ENCODE measurements around the gene ME3. TPM values are rescaled to one million over a fixed set of nuclear protein-coding genes. Genes with fewer than 3 reads are reported as not detected.

ME3 gene
- total RNA-seq, 5 donors from 2014 or later (not counting 1 experiment from before 2014, with no cell fraction given): 2.2 to 5.0 (median 4.3) TPM

DNA sequence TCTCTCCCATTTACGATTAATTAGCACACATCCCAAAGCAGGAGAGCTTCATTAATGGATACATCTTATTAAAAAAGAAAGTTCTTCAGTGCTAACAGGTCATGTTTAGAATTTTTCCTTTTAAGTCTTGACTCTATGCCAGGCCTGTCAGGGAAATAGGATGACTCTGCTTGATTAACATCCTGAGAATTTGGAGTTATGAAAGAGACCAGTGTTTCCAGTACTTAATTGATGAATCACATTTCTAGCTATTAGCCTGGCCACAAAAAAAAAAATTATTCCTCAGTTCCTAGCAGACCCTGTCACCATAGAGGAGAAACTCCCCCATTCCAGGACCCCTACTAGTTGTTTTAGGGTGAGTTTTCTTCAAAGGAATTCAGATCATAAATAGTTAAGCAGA, 23.6 kb upstream of the ME3 start:
- H3K9me3 ChIP-seq: no peaks in the 10 kb centered on the region
- ATAC-seq (replicated peaks in 1 of 4) (no peak), DNase-seq (no peak)
- no CpG with 5 or more reads among the region's 1 CpG for WGBS (ENCODE audit: insufficient coverage)
- Mint-ChIP-seq H3K27ac (no peak overlapping the region), H3K36me3 (no peaks in the 10 kb centered on the region), H3K27me3 (peaks cover 8 to 11% of the 10 kb centered on the region in 2 donors), H3K4me1 (no peaks in the 10 kb centered on the region), H3K4me3 (no peak overlapping the region), H3K9me3 (no peaks in the 10 kb centered on the region)
- no peaks in the 10 kb centered on the region for H3K27me3 ChIP-seq (replicated peaks in 1 of 2; ENCODE audit: control insufficient read depth in 2 of 2, extremely low read depth in 1 of 2, insufficient read depth in 2 of 2, low read length in 1 of 2)
- no peaks in the 10 kb centered on the region for H3K36me3 ChIP-seq (ENCODE audit: control insufficient read depth in 2 of 2, extremely low read depth in 1 of 2, insufficient read depth in 1 of 2, low read length in 1 of 2)
- no peaks in the 10 kb centered on the region for H3K4me1 ChIP-seq (ENCODE audit: control insufficient read depth in 1 of 2, extremely low read depth in 1 of 2, insufficient read depth in 2 of 2, low read length in 2 of 2)
- CTCF ChIA-PET: no interaction called here
- POLR2A ChIA-PET: no interaction called here
- no peak overlapping the region for H3K27ac ChIP-seq (ENCODE audit: low read length)
- H3K4me3 ChIP-seq (ENCODE audit: control insufficient read depth in 1 of 2, extremely low read depth in 1 of 2, low read length in 1 of 2): no peak overlapping the region

DNA sequence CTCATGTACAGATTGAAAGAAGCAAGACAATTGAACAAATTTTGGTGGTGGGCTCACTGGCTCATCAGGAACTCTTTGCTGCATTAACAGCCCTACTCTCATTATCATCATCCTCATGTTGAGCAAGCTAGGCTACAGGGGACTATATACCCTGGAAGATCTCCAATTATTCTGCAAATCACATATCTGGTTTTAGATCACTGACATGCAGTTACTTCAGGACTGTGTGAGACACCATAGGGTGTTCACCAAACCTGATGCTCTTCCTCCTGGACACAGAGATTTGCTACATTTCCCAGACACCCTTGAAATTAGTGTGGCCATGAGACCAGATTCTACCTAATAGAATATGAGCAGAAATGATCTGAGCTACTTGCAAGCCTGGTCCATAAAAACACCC, 23.0 kb upstream of the ME3 start:
- H3K27me3 ChIP-seq (replicated peaks in 1 of 2; ENCODE audit: control insufficient read depth in 2 of 2, extremely low read depth in 1 of 2, insufficient read depth in 2 of 2, low read length in 1 of 2): no peaks in the 10 kb centered on the region
- Mint-ChIP-seq H3K36me3 (no peaks in the 10 kb centered on the region), H3K4me3 (no peak overlapping the region), H3K27ac (no peak overlapping the region), H3K9me3 (no peaks in the 10 kb centered on the region), H3K27me3 (peaks cover 8 to 11% of the 10 kb centered on the region in 2 donors), H3K4me1 (no peaks in the 10 kb centered on the region)
- H3K27ac ChIP-seq (ENCODE audit: low read length): no peak overlapping the region
- ChIA-PET CTCF (no interaction called here), POLR2A (no interaction called here)
- H3K36me3 ChIP-seq (ENCODE audit: control insufficient read depth in 2 of 2, extremely low read depth in 1 of 2, insufficient read depth in 1 of 2, low read length in 1 of 2): no peaks in the 10 kb centered on the region
- DNase-seq (no peak), ATAC-seq (replicated peaks in 1 of 4) (no peak)
- no peak overlapping the region for H3K4me3 ChIP-seq (ENCODE audit: control insufficient read depth in 1 of 2, extremely low read depth in 1 of 2, low read length in 1 of 2)
- no peaks in the 10 kb centered on the region for H3K9me3 ChIP-seq
- no peaks in the 10 kb centered on the region for H3K4me1 ChIP-seq (ENCODE audit: control insufficient read depth in 1 of 2, extremely low read depth in 1 of 2, insufficient read depth in 2 of 2, low read length in 2 of 2)

DNA sequence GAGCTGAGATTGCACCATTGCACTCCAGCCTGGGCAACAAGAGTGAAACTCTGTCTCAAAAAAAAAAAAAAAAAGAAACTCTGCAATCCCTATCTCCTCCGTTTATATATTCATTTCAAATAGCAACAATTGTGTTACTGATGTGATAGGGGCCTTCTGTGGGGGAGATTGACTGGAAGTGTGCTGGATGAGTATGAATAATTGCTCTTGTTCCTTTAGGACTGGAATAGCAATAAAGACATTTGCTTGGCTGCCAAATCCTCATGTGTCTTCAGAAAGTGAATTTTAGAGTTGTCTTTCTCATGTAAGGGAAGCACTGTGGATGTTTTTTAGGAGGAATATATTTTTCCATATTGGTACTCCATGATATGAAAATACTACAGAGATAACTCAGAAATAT, 21.1 kb upstream of the ME3 start:
- no peaks in the 10 kb centered on the region for H3K4me1 Mint-ChIP-seq
- no peaks in the 10 kb centered on the region for H3K36me3 Mint-ChIP-seq
- H3K9me3 Mint-ChIP-seq: no peaks in the 10 kb centered on the region
- no peak for DNase-seq
- no peak overlapping the region for H3K27ac Mint-ChIP-seq
- H3K27ac ChIP-seq (ENCODE audit: low read length): no peak overlapping the region
- ChIA-PET CTCF (no interaction called here), POLR2A (no interaction called here)
- H3K4me1 ChIP-seq (ENCODE audit: control insufficient read depth in 1 of 2, extremely low read depth in 1 of 2, insufficient read depth in 2 of 2, low read length in 2 of 2): no peaks in the 10 kb centered on the region
- no peak for ATAC-seq (replicated peaks in 1 of 4)
- no peak overlapping the region for H3K4me3 ChIP-seq (ENCODE audit: control insufficient read depth in 1 of 2, extremely low read depth in 1 of 2, low read length in 1 of 2)
- WGBS (ENCODE audit: insufficient coverage): no CpG with 5 or more reads among the region's 1 CpG
- no peaks in the 10 kb centered on the region for H3K36me3 ChIP-seq (ENCODE audit: control insufficient read depth in 2 of 2, extremely low read depth in 1 of 2, insufficient read depth in 1 of 2, low read length in 1 of 2)
- no peak overlapping the region for H3K4me3 Mint-ChIP-seq
- H3K27me3 ChIP-seq (replicated peaks in 1 of 2; ENCODE audit: control insufficient read depth in 2 of 2, extremely low read depth in 1 of 2, insufficient read depth in 2 of 2, low read length in 1 of 2): no peaks in the 10 kb centered on the region
- no peaks in the 10 kb centered on the region for H3K9me3 ChIP-seq
- peaks cover 8 to 11% of the 10 kb centered on the region in 2 donors for H3K27me3 Mint-ChIP-seq

DNA sequence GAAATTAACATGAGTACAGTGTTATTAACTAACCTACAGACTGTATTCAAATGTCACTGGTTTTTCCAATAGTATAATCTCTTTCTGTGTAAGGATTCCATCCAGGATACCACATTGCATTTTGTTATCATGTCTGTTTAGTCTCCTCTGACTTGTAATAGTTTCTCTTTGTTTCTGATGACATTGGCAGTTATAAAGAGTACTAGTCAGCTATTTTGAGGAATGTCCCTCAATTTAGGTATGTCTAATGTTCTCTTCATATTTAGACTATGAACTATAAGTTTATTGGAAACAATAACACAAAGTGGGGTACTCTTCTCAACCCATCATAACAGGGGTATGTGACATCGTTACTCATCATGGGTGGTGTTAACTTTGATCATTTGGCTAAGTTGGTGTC, 20.3 kb upstream of the ME3 start:
- no peaks in the 10 kb centered on the region for H3K27me3 ChIP-seq (replicated peaks in 1 of 2; ENCODE audit: control insufficient read depth in 2 of 2, extremely low read depth in 1 of 2, insufficient read depth in 2 of 2, low read length in 1 of 2)
- Mint-ChIP-seq H3K4me3 (no peak overlapping the region), H3K27me3 (peaks cover 8 to 11% of the 10 kb centered on the region in 2 donors), H3K4me1 (no peaks in the 10 kb centered on the region), H3K9me3 (no peaks in the 10 kb centered on the region), H3K27ac (no peak overlapping the region), H3K36me3 (no peaks in the 10 kb centered on the region)
- ChIA-PET CTCF (no interaction called here), POLR2A (no interaction called here)
- ATAC-seq (replicated peaks in 1 of 4) (no peak), DNase-seq (no peak)
- no peaks in the 10 kb centered on the region for H3K4me1 ChIP-seq (ENCODE audit: control insufficient read depth in 1 of 2, extremely low read depth in 1 of 2, insufficient read depth in 2 of 2, low read length in 2 of 2)
- no peaks in the 10 kb centered on the region for H3K9me3 ChIP-seq
- H3K36me3 ChIP-seq (ENCODE audit: control insufficient read depth in 2 of 2, extremely low read depth in 1 of 2, insufficient read depth in 1 of 2, low read length in 1 of 2): no peaks in the 10 kb centered on the region
- no CpG with 5 or more reads among the region's 1 CpG for WGBS (ENCODE audit: insufficient coverage)
- no peak overlapping the region for H3K27ac ChIP-seq (ENCODE audit: low read length)
- H3K4me3 ChIP-seq (ENCODE audit: control insufficient read depth in 1 of 2, extremely low read depth in 1 of 2, low read length in 1 of 2): no peak overlapping the region

DNA sequence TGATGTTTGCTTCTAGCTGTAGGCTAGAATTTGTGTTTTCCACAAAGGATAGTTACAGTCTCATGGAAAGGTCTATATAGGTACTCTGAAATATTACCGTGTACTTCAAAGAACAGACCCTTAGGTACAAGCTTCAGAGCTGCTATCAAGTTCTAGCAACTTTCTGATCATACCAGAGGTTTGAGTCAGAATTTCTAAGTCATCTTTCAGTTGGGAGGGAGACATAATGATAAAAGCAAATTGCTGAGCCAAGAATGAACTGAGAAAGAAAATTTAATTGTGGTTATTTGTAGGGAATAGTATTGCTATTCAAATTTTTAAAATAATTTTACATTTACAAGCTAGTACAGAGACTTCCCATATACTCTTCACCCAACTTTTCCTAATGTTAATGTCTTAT, 19.9 kb upstream of the ME3 start:
- H3K9me3 ChIP-seq: no peaks in the 10 kb centered on the region
- Mint-ChIP-seq H3K4me1 (no peaks in the 10 kb centered on the region), H3K27ac (no peak overlapping the region), H3K36me3 (no peaks in the 10 kb centered on the region), H3K27me3 (peaks cover 8 to 11% of the 10 kb centered on the region in 2 donors), H3K9me3 (no peaks in the 10 kb centered on the region), H3K4me3 (no peak overlapping the region)
- CTCF ChIA-PET: no interaction called here
- H3K36me3 ChIP-seq (ENCODE audit: control insufficient read depth in 2 of 2, extremely low read depth in 1 of 2, insufficient read depth in 1 of 2, low read length in 1 of 2): no peaks in the 10 kb centered on the region
- H3K4me1 ChIP-seq (ENCODE audit: control insufficient read depth in 1 of 2, extremely low read depth in 1 of 2, insufficient read depth in 2 of 2, low read length in 2 of 2): no peaks in the 10 kb centered on the region
- WGBS (ENCODE audit: insufficient coverage): no CpG with 5 or more reads among the region's 1 CpG
- no peak overlapping the region for H3K4me3 ChIP-seq (ENCODE audit: control insufficient read depth in 1 of 2, extremely low read depth in 1 of 2, low read length in 1 of 2)
- ATAC-seq (replicated peaks in 1 of 4) (no peak), DNase-seq (no peak)
- POLR2A ChIA-PET: no interaction called here
- no peaks in the 10 kb centered on the region for H3K27me3 ChIP-seq (replicated peaks in 1 of 2; ENCODE audit: control insufficient read depth in 2 of 2, extremely low read depth in 1 of 2, insufficient read depth in 2 of 2, low read length in 1 of 2)
- no peak overlapping the region for H3K27ac ChIP-seq (ENCODE audit: low read length)

DNA sequence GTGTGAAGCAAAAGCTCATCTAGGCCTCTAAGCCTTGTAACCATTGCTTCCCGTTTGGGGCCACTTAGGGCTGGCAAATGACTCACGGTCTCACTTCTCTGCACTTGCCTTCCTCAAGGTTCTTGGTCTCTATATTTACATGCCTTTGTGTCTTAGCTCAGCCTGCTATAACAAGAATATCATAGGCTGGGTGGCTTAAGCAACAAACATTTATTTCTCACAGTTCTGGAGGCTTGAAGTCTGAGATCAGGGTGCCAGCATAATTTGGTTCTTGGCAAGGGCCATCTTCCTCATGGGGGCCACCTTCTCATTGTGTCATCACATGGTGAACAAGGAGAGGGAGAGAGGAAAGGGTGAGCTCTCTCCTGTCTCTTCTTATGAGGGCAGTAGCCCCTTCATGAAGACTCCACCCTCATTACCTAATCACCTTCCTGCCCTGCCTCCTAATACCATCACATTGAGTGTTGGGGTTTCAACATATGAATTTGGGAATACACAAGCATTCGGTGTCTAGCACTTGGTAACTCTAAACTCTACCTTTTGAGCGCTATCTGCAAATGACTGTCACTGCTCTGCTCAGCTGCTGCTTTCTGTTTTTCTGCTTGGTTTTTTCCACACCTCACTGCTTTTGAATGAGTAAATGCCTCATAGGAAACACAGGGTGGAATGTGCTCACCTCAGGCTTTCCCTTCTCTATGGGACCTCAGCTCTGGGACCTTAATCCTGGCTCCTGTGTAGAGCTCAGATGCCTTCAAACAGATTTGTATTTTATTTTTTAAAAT, 16.2 kb upstream of the ME3 start:
- POLR2A ChIA-PET: no interaction called here
- Mint-ChIP-seq H3K4me3 (no peak overlapping the region), H3K27ac (no peak overlapping the region), H3K9me3 (no peaks in the 10 kb centered on the region), H3K36me3 (no peaks in the 10 kb centered on the region), H3K4me1 (no peaks in the 10 kb centered on the region), H3K27me3 (peaks cover 8% of the 10 kb centered on the region in 2 donors)
- WGBS (ENCODE audit: insufficient coverage): 100% methylated on average over 2 of the region's 4 CpGs
- H3K9me3 ChIP-seq: no peaks in the 10 kb centered on the region
- no peak overlapping the region for H3K4me3 ChIP-seq (ENCODE audit: control insufficient read depth in 1 of 2, extremely low read depth in 1 of 2, low read length in 1 of 2)
- H3K4me1 ChIP-seq (ENCODE audit: control insufficient read depth in 1 of 2, extremely low read depth in 1 of 2, insufficient read depth in 2 of 2, low read length in 2 of 2): no peaks in the 10 kb centered on the region
- H3K27me3 ChIP-seq (replicated peaks in 1 of 2; ENCODE audit: control insufficient read depth in 2 of 2, extremely low read depth in 1 of 2, insufficient read depth in 2 of 2, low read length in 1 of 2): no peaks in the 10 kb centered on the region
- no peak overlapping the region for H3K27ac ChIP-seq (ENCODE audit: low read length)
- ATAC-seq (replicated peaks in 1 of 4) (no peak), DNase-seq (no peak)
- CTCF ChIA-PET: no interaction called here
- H3K36me3 ChIP-seq (ENCODE audit: control insufficient read depth in 2 of 2, extremely low read depth in 1 of 2, insufficient read depth in 1 of 2, low read length in 1 of 2): no peaks in the 10 kb centered on the region

Measured in T-cell (primary cell).